T-helper 22 cell (primary cell): Measurements from ENCODE around the gene RABL6.
A peak's percentile ranks its signal among the peaks of the same experiment; 100 is the strongest.
"Not testable (repeated sequence)": the region's sequence is repeated elsewhere in the genome, so short reads cannot be mapped to it uniquely, and the experiment has no call there.

ENCODE experiments used
- DNase-seq: peaks from one replicate; pipeline ENCODE4 v3.0.0-alpha.2; 2020; ENCODE audit warnings: low read depth

Gene RABL6, protein sequence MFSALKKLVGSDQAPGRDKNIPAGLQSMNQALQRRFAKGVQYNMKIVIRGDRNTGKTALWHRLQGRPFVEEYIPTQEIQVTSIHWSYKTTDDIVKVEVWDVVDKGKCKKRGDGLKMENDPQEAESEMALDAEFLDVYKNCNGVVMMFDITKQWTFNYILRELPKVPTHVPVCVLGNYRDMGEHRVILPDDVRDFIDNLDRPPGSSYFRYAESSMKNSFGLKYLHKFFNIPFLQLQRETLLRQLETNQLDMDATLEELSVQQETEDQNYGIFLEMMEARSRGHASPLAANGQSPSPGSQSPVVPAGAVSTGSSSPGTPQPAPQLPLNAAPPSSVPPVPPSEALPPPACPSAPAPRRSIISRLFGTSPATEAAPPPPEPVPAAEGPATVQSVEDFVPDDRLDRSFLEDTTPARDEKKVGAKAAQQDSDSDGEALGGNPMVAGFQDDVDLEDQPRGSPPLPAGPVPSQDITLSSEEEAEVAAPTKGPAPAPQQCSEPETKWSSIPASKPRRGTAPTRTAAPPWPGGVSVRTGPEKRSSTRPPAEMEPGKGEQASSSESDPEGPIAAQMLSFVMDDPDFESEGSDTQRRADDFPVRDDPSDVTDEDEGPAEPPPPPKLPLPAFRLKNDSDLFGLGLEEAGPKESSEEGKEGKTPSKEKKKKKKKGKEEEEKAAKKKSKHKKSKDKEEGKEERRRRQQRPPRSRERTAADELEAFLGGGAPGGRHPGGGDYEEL

DNA sequence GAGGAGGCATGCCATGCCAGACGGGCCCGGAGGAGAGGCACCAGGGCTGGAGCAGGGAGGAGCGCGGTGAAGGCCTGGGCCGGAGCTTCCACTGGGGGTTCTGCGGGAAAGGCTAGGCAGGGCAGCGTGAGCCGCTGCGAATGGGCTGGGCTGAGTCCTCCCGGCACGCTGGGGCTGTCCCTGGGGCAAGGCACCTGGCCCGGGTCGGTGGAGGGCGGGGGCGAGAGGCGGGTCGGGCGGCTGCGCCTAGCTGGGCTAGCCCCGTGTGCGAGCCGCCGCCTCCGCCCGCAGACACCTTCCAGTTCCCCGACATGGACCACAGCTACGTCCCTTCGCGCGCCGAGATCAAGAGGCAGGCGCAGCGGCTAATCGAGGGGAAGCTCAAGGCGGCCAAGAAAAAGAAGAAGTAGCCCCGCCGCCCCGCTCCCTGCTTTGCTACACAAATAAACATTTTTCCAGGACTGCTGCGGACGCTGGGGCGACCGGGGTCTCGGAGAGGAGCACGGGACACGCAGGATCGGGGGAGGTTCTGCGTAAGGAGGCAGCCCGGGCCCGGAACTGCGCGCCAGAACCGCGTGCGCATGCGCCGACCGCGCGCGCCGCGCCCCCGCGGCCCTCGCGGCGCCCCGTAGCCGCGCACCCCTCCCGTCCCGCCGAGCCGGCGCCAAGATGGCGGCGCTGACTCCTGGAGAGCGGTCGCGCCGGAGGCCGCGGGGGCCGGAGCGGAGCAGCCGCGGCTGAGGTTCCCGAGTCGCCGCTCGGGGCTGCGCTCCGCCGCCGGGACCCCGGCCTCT is at the start of gene RABL6:
Gene RABL6 (plus strand): TSS at position 668 of the 794 bp plus-strand sequence. CDS start 249 bp downstream, outside the sequence.
- peak; percentile 66 for DNase-seq

DNA sequence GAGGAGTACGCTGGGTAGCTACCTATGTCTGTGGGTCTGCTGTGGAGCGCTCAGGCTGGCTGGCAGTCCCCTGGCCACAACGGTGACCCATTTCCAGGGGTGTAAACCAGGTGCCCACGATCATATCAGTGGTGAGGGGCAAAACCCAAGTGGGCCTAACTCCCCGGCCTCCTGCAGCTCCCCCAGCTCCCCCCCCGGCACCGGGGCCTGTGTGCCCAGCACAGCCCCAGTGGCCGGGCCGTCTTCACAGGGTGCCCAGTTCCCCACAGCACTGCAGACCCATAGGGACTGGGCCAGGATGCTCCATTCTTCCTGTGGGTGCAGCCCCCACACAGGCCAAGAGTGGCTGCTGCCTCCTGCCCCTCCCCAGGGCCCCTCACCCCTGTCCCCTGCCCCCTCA is 48.7 kb upstream of the RABL6 start:
- DNase-seq, result no peak

DNA sequence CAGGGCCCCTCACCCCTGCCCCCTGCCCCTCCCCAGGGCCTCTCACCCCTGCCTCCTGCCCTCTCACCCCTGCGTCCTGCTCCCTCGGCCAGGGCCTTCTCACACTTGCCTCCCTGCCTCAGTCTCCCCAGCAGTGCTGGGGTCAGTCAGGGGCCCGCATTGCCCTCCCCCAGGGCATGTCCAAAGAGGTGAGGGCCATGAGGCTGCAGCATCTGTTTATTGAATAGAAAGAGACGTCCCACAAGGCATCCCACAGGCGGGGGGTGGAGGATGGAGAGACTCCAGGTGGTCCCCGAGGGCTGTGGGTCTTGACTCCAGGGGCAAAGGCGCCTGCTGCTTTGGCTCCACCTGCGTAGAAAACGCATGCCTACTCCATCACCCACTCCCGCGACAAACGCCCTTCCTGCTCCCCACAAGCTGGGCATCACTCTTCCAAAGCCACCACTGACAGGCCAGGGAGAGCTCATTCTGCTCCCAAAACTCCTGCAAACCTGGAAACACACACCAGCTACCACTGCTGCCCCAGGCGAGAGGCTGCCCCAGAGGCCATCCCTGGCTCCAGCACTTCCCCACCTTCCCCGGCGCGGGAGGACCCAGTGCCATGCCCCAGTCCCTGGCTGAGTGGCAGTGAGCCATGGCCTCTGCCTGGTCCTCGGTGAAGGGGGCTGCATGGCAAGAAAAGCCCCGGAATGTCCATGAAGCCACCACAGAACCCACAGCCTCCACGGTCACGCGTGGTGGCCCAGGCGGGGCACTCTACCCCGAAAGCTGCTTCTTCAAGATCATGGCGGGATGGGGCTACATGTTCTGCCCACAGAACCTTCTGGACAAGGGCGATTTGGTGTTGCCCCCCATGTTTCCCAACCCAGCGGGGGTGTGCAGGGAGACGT is 48.1 kb upstream of the RABL6 start:
- DNase-seq, result no peak

DNA sequence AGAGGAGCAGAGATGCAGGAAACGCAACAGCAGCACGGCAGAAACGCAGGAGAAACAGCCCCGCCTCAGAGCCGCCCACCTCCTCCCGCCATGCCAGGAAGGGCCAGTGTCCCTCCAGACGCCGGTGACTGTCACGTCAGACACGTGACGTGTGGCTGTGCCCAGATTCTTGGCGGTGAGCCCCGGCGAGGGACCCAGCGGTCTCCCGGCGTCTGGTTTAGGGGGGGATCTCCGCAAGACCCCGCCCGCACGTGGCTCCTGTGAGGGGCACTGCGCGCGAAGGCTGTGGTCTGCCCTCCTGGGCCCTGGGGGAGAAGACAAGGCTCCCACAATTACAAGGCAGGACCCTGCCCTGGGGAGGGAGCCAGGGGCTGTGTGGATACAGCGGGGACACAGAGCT is 47.3 kb upstream of the RABL6 start:
- DNase-seq, result no peak

DNA sequence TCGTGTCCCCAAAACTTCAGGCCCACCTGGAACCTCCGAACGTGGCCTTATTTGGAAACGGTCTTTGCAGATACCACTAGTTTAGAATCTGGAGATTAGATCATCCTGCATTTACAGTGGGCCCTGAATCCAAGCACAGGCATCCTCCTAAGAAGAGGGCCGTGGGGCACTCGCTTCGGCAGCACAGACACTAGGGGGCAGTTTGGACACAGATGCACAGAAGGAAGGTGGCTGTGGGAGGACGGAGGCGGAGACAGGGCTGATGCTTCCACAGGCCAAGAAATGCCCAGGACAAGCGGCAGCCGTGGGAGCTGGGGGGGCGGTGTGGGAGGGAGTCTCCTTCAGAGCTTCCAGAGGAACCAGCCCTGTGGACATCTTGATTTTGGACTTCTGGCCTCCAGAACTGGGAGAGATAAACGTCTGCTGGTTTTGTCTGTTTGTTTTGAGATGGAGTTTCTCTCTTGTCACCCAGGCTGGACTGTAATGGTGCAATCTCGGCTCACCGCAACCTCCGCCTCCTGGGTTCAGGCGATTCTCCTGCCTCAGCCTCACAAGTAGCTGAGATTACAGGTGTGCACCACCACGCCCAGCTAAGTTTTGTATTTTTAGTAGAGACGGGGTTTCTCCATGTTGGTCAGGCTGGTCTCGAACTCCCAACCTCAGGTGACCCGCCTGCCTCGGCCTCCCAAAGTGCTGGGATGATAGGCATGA is 46.8 kb upstream of the RABL6 start:
- DNase-seq, result not testable (repeated sequence)

DNA sequence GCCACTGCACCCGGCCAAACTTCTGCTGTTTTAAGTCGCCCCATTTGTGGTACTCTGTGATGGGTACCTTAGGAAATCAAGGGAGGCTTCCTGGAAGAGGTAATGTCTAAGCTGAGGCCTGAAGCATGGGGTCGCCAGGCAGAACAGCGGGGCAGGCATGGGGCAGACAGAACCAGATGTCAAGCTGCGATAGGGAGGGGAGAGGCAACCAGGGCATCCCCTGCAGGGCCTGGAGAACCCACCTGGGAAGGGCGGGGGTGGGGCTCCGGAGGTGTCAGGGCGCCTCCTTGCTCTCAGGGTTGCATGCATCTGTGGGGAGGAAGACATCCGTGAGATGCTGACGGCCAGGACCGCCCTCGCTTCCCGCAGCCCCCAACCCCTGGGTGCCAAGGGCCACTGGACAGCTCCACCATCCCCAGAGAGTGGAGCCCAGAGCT is 46.2 kb upstream of the RABL6 start:
- no peak for DNase-seq

DNA sequence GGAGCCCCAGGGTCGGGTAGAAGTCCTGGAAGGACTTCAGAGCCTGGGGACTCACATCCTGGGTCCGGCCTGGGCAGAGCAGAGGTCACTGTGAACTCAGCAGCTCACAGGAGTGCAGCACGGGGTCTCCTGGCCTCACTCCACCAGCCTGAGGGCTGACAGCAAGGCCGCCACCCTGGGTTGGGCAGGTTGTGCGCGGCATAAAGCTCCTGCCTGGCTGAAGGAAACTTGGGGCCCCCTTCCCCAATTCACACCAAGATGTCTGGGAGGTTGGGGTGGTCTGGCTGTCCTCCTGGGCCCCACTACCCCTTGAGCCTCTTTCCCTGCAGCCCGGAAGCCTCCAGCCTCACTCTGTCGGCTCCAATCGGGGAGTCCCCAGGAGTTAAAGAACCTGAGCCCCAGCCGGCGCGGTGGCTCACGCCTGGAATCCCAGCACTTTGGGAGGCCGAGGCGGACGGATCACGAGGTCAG is 45.5 kb upstream of the RABL6 start:
- DNase-seq, result no peak

DNA sequence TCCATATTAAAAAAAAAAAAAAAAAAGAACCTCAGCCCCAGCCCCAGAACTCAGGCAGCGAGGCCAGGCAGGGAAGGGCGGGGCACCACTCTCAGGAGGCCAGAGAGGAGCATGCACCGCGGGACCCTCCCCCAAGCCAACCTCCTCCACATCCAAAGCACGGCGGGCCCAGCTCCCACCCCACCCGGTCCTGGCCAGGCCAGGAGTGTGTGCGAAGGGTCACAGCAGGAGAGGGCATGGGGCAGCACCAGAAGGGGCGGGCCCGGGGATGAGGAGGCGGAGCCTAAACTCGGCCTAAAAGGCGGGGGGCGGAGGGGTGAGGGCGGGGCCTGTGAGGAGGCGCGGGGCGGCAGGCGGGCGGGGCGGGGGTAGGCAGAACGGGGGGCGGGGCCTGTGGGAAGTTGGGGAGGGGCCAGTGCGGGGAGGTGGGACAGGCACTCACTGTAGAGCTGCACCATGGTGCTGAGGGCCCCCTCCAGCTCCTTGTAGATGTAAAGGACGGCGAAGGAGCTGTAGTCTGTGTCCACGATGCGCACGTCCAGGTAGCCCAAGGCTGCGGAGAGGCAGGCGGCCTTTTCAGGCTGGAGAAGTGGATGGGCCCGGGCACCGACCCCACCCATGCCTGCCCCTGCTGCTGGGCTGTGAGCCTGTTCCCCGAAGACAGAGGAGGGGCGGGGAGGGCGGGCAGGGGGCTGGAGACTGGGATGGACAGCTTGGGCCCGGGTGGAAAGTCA is 44.7 kb upstream of the RABL6 start:
- DNase-seq, result no peak

DNA sequence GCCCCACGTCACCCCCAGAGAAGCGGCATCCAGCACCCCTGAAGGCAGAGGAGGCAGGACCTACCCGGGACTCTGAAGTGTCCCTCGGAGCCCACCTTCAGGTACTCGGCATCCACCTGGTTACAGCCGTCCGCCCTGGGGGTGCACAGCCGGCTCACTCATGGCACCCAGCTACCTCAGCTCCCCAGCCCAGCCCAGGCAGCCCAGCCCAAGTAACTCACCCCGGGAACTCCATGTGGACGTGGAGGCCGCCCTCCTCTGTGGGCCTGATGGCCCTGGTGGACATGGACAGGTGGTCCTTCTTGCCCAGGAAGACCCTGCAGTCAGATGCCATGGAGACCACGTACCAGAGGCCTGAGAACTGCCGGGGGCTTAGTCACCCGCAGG is 44.1 kb upstream of the RABL6 start:
- no peak for DNase-seq

DNA sequence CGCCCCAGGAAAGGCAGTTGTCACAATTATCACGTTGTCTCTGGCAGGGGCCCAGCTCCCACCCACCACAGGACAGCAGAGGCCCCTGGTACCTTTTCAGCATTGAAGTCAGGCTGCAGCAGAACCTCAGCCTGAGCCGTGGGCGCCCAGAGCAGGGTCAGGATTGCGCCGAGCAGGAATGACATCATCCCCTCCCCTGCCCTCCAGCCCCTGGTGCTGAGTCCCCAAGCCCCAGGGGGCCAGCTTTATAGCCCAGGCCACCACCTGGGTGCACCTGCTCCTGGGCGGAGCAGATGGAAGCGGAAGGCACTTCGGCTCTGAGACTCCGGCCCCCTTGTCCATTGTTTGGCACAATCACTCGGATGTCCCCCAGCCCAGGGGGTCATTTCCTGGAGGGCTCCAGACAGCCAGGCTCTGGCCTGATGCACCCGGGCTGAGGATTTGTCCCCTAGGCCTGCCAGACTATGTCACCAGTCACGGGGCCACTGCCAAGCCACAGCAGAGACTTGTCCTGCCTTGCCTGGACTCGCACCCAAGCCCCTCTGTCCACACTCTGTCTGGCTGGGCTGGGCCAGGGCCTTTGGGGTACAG is 43.4 kb upstream of the RABL6 start, which contains the start of gene LCN15:
Gene LCN15 (minus strand): TSS at position 218 of the 591 bp plus-strand sequence. CDS start 30 bp downstream, at position 188.
- no peak for DNase-seq

DNA sequence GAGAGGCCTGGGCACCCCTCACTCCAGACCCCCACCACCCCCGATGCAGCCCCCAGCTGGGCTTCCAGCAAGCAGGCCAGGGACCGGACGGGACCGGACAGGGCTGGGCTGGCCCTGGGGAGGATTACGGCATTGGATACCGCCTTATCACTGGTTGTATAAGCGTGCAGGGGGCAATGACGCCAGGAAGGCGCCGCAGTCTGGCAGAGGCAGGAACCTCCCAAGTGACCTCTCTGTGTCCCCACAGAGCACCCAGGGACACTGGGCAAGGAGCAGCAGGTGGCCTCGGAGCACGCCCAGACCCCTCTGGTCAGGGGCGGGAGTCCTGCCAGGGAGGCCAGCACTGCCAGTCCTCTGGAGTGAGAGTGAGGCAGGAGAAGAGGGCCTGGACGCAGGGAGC is 42.7 kb upstream of the RABL6 start:
- no peak for DNase-seq

DNA sequence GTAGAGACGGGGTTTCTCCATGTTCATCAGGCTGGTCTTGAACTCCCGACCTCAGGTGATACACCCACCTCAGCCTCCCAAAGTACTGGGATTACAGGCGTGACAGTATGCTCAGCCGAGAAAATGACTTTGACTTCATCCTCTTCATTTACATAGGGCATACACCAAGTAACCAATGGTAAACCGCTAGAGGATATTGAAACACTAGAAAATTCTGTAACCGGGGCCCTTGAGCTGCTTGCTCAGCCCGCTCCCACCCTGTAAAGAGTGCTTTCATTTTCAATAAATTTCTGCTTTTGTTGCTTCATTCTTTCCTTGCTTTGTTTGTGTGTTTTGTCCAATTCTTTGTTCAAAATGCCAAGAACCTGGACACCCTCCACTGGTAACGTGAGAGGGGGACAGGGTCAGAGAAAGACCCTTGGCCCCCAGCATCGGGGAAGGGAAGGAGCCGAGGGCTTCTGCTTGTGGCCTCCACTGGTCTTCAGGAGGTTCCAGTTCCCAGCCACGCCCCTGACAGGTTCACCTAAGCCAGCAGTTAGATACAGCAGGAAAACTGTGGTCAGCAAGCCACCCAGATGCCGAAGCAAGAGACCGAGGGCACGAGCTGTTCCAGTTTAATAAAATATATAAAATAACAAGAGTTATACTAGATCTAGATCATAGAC is 41.9 kb upstream of the RABL6 start:
- DNase-seq, result not testable (repeated sequence)

DNA sequence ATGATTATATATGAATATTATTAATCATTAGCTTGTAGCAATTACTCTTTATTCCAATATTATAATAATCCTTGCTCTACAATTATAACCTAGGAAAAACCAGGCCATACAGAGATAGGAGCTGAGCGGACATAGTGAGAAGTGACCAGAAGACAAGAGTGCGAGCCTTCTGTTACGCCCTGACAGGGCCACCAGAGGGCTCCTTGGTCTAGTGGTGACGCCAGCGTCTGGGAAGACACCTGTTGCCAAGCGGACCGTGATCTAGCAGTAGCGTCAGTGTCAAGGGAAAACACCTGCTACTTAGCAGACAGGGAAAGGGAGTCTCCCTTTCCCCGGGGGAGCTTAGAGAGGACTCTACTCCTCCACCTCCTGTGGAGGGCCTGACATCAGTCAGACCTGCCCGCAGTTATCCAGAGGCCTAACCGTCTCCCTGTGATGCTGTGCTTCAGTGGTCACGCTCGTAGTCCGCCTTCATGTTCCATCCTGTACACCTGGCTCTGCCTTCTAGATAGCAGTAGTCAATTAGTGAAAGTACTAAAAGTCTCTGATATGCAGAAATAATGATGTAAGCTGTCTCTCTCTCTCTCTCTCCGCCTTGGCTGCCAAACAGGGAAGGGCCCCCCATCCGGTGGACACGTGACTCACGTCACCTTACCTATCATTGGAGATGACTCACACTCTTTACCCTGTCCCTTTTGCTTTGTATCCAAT is 41.2 kb upstream of the RABL6 start:
- peak; percentile 53 for DNase-seq

DNA sequence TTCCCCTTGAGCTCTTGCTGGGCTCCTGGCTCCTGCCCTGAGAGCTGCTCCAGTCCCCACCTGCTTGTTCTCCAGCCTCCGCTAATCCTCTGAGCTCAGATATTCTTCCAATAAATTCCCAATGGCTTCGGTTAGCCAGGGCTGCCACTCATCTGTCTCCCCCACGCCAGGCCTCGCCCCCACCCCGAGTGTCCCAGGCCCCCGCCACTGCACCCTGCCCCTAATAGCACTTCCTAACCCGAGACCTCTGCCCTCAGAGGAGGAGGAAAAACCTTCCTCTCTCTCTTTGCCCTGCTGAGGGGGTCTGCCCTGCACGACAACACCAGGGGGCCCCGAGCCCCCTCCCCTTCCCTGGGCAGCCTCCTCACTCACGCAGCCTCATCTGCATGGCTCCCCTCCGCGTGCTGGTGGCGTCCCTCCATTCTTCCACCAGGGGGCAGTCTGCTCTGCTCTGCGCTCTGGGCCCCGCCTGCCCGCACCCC is 38.0 kb upstream of the RABL6 start:
- DNase-seq, result no peak

DNA sequence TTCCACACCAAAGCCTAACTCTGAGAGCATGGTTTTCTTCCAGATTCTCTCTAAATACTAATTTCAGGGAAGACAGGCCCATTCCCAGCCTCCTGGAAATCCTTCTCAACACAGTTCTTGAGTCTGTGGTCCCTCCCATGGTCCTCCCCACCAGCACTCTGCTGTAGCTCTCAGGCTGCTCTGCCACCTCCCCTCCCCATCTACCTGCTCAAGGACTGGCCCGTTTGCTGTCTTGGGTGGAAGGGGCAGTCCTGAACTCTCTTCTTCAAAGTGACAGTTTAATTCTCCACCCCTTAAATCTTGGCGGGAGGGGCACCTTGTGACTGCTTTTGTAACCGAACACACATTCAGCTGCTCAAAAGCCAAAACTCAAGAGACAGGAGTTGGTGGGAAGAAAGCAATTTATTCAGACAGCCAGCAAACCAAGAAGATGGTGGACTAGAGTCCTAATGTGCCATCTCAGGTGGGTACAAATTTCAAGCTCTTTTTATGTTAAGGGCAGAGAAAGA is 35.8 kb upstream of the RABL6 start:
- no peak for DNase-seq

DNA sequence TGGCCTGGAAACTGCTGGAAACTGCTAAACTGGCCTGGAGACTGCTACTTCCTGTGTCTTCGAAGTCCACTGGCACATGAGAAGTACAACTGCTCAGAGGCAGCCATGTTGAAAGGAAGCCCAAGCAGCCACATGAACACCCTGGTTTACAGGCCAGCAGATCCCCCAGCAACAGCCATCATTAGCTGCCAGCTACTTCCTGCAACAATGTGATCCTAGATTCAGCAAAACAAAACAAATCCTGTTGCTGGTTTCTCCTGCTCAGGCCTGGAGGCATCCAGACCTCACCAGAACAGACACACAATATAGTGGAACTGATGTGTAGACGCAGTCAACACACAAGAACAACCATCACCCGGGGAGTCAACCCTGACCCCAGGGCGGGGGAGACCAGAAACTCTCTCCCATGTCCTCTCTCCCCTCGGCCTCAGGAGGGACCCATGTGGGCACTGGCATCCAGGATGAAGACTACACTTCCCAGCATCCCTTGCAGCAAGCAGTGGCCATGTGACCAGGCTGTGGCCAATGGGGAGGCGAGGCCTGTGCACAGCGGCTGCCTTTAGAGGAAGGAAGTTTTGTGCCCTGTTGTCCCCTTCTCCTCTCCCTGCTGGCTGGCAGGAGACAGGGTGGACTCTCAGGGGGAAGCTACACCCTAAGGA is 34.2 kb upstream of the RABL6 start:
- no peak for DNase-seq

DNA sequence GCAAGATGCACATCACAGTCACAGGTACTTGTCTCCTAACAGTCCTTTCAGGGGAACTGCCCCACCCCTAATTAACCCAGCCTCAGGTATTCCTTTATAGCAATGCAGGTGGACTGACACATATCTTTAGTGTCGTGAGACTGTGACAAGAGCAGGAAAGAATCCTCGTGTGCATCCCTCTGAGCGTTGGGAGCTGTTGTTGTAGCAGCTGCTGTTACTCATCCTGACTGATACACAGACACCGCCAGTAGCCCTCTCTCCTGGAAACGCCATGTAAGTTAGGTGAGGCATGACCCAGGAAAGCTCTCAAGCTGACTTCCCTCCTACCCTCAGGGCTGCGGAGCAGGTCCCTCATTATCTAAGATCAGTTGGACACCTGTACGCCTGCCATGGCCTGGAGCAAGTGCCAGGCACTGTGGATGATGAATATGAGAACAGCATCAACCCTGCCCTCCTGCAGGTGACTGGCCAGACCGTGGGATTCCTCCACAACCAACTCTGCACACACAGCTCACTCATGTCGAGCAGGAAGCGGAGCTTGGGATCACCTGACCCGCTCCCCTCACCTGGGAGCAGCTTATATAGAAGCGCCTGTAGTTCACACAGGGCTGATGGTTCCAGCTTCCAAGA is 33.2 kb upstream of the RABL6 start:
- no peak for DNase-seq
